Measurements from ENCODE around the gene SNX32.

DNA sequence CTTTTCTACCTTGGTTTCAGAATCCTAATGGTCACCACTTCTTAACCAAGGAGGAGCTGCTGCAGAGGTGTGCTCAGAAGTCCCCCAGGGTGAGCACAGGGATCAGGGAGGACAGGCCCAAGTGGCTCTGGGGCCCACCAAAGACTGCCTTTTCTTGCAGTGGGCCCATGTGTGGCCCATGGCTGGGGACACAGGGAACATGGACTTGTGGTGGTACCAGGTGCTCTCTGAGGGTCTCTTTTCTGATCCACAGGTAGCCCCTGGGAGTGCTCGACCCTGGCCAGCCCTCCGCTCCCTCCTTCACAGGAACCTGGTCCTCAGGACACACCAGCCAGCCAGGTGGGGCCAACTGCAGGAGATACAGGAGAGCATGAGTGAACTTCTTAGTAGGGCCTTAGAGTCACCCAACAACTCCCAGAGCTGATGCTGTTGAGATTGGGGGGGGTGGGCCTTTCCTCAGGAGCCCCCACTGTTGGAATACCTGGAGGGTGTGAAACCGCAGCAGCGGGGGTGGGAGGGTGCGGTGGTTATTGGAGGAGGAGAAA lies 28.5 kb downstream of the SNX32 start:
- TF ChIP-seq, protein P1, sequence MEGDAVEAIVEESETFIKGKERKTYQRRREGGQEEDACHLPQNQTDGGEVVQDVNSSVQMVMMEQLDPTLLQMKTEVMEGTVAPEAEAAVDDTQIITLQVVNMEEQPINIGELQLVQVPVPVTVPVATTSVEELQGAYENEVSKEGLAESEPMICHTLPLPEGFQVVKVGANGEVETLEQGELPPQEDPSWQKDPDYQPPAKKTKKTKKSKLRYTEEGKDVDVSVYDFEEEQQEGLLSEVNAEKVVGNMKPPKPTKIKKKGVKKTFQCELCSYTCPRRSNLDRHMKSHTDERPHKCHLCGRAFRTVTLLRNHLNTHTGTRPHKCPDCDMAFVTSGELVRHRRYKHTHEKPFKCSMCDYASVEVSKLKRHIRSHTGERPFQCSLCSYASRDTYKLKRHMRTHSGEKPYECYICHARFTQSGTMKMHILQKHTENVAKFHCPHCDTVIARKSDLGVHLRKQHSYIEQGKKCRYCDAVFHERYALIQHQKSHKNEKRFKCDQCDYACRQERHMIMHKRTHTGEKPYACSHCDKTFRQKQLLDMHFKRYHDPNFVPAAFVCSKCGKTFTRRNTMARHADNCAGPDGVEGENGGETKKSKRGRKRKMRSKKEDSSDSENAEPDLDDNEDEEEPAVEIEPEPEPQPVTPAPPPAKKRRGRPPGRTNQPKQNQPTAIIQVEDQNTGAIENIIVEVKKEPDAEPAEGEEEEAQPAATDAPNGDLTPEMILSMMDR (IDR thresholded peaks at IDR 0.05; ENCODE audit: extremely low read depth in 1 of 2, insufficient read depth in 1 of 2, low read depth in 1 of 2, low read length in 2 of 2): no peak
- TF ChIP-seq POLR2A (IDR thresholded peaks at IDR 0.05; ENCODE audit: low read depth, low read length) (no peak), EZH2 (IDR thresholded peaks at IDR 0.05; ENCODE audit: borderline replicate concordance, low read depth, low read length, severe bottlenecking) (no peak), POLR2AphosphoS5 (IDR thresholded peaks at IDR 0.05; ENCODE audit: insufficient read depth, low read depth, low read length) (no peak)
- TF ChIP-seq, protein P2, sequence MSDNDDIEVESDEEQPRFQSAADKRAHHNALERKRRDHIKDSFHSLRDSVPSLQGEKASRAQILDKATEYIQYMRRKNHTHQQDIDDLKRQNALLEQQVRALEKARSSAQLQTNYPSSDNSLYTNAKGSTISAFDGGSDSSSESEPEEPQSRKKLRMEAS (IDR thresholded peaks at IDR 0.05; ENCODE audit: insufficient read depth, insufficient read length): no peak

Data from endothelial cell of umbilical vein (primary cell).